GM23248 (cell line): Measurements from ENCODE around the gene SPDYE6.
"Not testable (repeated sequence)": the region's sequence is repeated elsewhere in the genome, so short reads cannot be mapped to it uniquely, and the experiment has no call there.

Experiments
- EZH2 ChIP-seq: fragments of 200-600 bp; sonication (generic); IDR thresholded peaks from 2 replicates; pipeline ENCODE4 v1.6.1; 2018; ENCODE audit warnings: antibody characterized with exemption, mild to moderate bottlenecking; ENCODE audit not compliant: insufficient read depth, poor library complexity, severe bottlenecking
- EZH2phosphoT487 ChIP-seq: fragments of 200-600 bp; sonication (generic); IDR thresholded peaks from 2 replicates; pipeline ENCODE4 v1.6.1; 2018; ENCODE audit warnings: antibody characterized with exemption, moderate library complexity, mild to moderate bottlenecking, low read depth; ENCODE audit not compliant: insufficient read depth

GRCh38 chr7:102363549-102364393, 7.5 kb upstream of the SPDYE6 start:
- not testable (repeated sequence) for TF ChIP-seq EZH2phosphoT487, EZH2
